ENCODE results near the gene CHST7. TPM values are rescaled to one million over a fixed set of nuclear protein-coding genes. Genes with fewer than 3 reads are reported as not detected.

Gene CHST7
- total RNA-seq, 4 donors from 2014 or later, result 4.9 to 10.3 (median 7.6) TPM

GRCh38 chrX:46577221-46578005 is 3.8 kb downstream of the CHST7 start:
- WGBS, 2 donors (ENCODE audit: low coverage in 1 of 2), result 79% methylated on average over 7 of the region's 7 CpGs; no CpG with 5 or more reads in 1 of the 2 donors
- H3K4me3 ChIP-seq, result peak overlapping the region in 1 of 4 donors; percentile 66

GRCh38 chrX:46579250-46579649 is 5.7 kb downstream of the CHST7 start:
- in situ Hi-C loops (cut with MboI; ENCODE audit: low pct_ligation_motif_present in 1 of 4, low pct_unique_long_range_greater_than_20kb in 1 of 4, low sequenced_read_pairs in 3 of 4), result loop anchor here in 1 of 4 donors (5.0 kb wide), 1 partner anchor 58 kb away; no protein-coding TSS in a partner anchor
- Histone ChIP-seq H3K9me3 (no peaks in the 10 kb centered on the region), H3K4me1 (peaks cover 0 to 13% (median 8%) of the 10 kb centered on the region in 4 donors), H3K4me3 (no peak overlapping the region), H3K27ac (no peak overlapping the region), H3K36me3 (no peaks in the 10 kb centered on the region), H3K27me3 (peaks cover 7% of the 10 kb centered on the region)
- TF ChIP-seq POLR2A (IDR thresholded peaks at IDR 0.05) (no peak), EP300 (IDR thresholded peaks at IDR 0.05; ENCODE audit: low read depth) (no peak), POLR2AphosphoS5 (IDR thresholded peaks at IDR 0.05) (no peak), CTCF (IDR thresholded peaks at IDR 0.05) (no peak)
- DNase-seq, result no peak
- intact Hi-C loops (cut with DNase I; ENCODE audit: low total_unique reads), result loop anchor here (5.0 kb wide), 1 partner anchor 477 kb away; no protein-coding TSS in a partner anchor
- 91% methylated on average over 1 of the region's 1 CpG; no CpG with 5 or more reads in 1 of the 2 donors for WGBS, 2 donors (ENCODE audit: low coverage in 1 of 2)

More at GRCh38 chrX:46577221-46578005, 3.8 kb downstream of the CHST7 start:
- Histone ChIP-seq H3K27me3 (peaks cover 7% of the 10 kb centered on the region), H3K4me1 (peaks cover 0 to 14% (median 10%) of the 10 kb centered on the region in 4 donors), H3K27ac (peak overlapping the region in 1 of 4 donors; percentile 21), H3K36me3 (no peaks in the 10 kb centered on the region), H3K9me3 (no peaks in the 10 kb centered on the region)
- intact Hi-C loops (cut with DNase I; ENCODE audit: low total_unique reads), result loop anchor here (5.0 kb wide), 1 partner anchor 475 kb away; no protein-coding TSS in a partner anchor
- in situ Hi-C loops (cut with MboI; ENCODE audit: low pct_ligation_motif_present in 1 of 4, low pct_unique_long_range_greater_than_20kb in 1 of 4, low sequenced_read_pairs in 3 of 4), result loop anchor here in 1 of 4 donors (5.0 kb wide), 1 partner anchor 60 kb away; no protein-coding TSS in a partner anchor
- no peak for DNase-seq
- TF ChIP-seq POLR2AphosphoS5 (IDR thresholded peaks at IDR 0.05) (no peak), EP300 (IDR thresholded peaks at IDR 0.05; ENCODE audit: low read depth) (no peak), POLR2A (IDR thresholded peaks at IDR 0.05) (no peak), CTCF (IDR thresholded peaks at IDR 0.05) (no peak)

- no peaks in the 10 kb centered on the region for H3K36me3 ChIP-seq
- no peaks in the 10 kb centered on the region for H3K9me3 ChIP-seq
- TF ChIP-seq CTCF (IDR thresholded peaks at IDR 0.05) (no peak), POLR2A (IDR thresholded peaks at IDR 0.05) (no peak), POLR2AphosphoS5 (IDR thresholded peaks at IDR 0.05) (no peak)
- H3K4me1 ChIP-seq, result no peaks in the 10 kb centered on the region
- no peak overlapping the region for H3K4me3 ChIP-seq
- WGBS, 2 donors (ENCODE audit: low coverage in 1 of 2), result 85% methylated on average over 6 of the region's 6 CpGs; no CpG with 5 or more reads in 1 of the 2 donors
- no peaks in the 10 kb centered on the region for H3K27me3 ChIP-seq
- intact Hi-C loops (cut with DNase I; ENCODE audit: low total_unique reads), result no loop called here
- no peak for DNase-seq
- in situ Hi-C loops (cut with MboI; ENCODE audit: low pct_ligation_motif_present in 1 of 4, low pct_unique_long_range_greater_than_20kb in 1 of 4, low sequenced_read_pairs in 3 of 4), result no loop called here
- H3K27ac ChIP-seq, result no peak overlapping the region
These were observed 7.0 kb downstream of the CHST7 start for GRCh38 chrX:46580613-46581012.

GRCh38 chrX:46582325-46582724 is 8.8 kb downstream of the CHST7 start:
- no peaks in the 10 kb centered on the region for H3K9me3 ChIP-seq
- H3K4me1 ChIP-seq, result no peaks in the 10 kb centered on the region
- no peaks in the 10 kb centered on the region for H3K36me3 ChIP-seq
- H3K4me3 ChIP-seq, result no peak overlapping the region
- 65% methylated on average over 3 of the region's 3 CpGs; no CpG with 5 or more reads in 1 of the 2 donors for WGBS, 2 donors (ENCODE audit: low coverage in 1 of 2)
- H3K27ac ChIP-seq, result peak overlapping the region in 3 of 4 donors; percentile 21 to 40 (median 24)
- no peaks in the 10 kb centered on the region for H3K27me3 ChIP-seq
- in situ Hi-C loops (cut with MboI; ENCODE audit: low pct_ligation_motif_present in 1 of 4, low pct_unique_long_range_greater_than_20kb in 1 of 4, low sequenced_read_pairs in 3 of 4), result no loop called here
- no peak for DNase-seq
- no peak for TF ChIP-seq EP300 (IDR thresholded peaks at IDR 0.05; ENCODE audit: low read depth)
- TF ChIP-seq CTCF (IDR thresholded peaks at IDR 0.05), result no peak
- no peak for TF ChIP-seq POLR2A (IDR thresholded peaks at IDR 0.05)
- no peak for TF ChIP-seq POLR2AphosphoS5 (IDR thresholded peaks at IDR 0.05)
- intact Hi-C loops (cut with DNase I; ENCODE audit: low total_unique reads), result no loop called here
